OCI-LY7 (cell line): ENCODE measurements around the gene CIZ1. TPM values are rescaled to one million over a fixed set of nuclear protein-coding genes. Genes with fewer than 3 reads are reported as not detected.
A peak's percentile ranks its signal among the peaks of the same experiment; 100 is the strongest.

ENCODE experiments used
- BruUV-seq: library from RNA; stranded (reverse); fragments of 400-500 nt; replicated peaks from 2 replicates; lab custom pipeline; 2021; lab: Mats Ljungman, UMichigan
- CTCF ChIA-PET: fragments of 300-600 bp; sonication (Branson Sonifier 250); formaldehyde crosslinking; loops from one replicate; lab custom pipeline; 2022; ENCODE audit warnings: antibody characterized with exemption; ENCODE audit not compliant: unreplicated experiment; lab: Charles Lee
- POLR2A ChIA-PET: fragments of 300-600 bp; sonication (Branson Sonifier 250); formaldehyde crosslinking; loops from one replicate; lab custom pipeline; 2022; ENCODE audit warnings: antibody characterized with exemption; lab: Charles Lee
- DNase-seq: peaks from one replicate; pipeline ENCODE4 v3.0.0-alpha.2; 2015; ENCODE audit warnings: low spot score
- H2AFZ ChIP-seq: fragments of 200-600 bp; sonication (generic), shearing (Covaris generic); 2 replicates; pipeline ENCODE4 v1.6.1; 2014; ENCODE audit warnings: mild to moderate bottlenecking, antibody characterized with exemption, low read length, moderate library complexity
- H3K27ac ChIP-seq: fragments of 200-600 bp; sonication (generic); 2 replicates; pipeline ENCODE4 v1.5.1; 2014; ENCODE audit warnings: mixed run types, low read depth, mild to moderate bottlenecking, moderate library complexity, low read length, inconsistent platforms; ENCODE audit not compliant: poor library complexity, severe bottlenecking
- H3K36me3 ChIP-seq: fragments of 200-600 bp; sonication (generic); 2 replicates; pipeline ENCODE4 v1.6.1; 2014; ENCODE audit warnings: mild to moderate bottlenecking, antibody characterized with exemption, low read length, moderate library complexity, mixed read lengths; ENCODE audit not compliant: insufficient read depth
- H3K4me1 ChIP-seq: fragments of 200-600 bp; sonication (generic); 2 replicates; pipeline ENCODE4 v1.5.1; 2014; ENCODE audit warnings: mild to moderate bottlenecking, low read length; ENCODE audit not compliant: insufficient read depth, poor library complexity, severe bottlenecking
- H3K4me2 ChIP-seq: fragments of 200-600 bp; sonication (generic); 2 replicates; pipeline ENCODE4 v1.6.1; 2014; ENCODE audit warnings: mild to moderate bottlenecking, low read length
- H3K4me3 ChIP-seq: fragments of 200-600 bp; sonication (generic); 2 replicates; pipeline ENCODE4 v1.5.1; 2014; ENCODE audit warnings: mild to moderate bottlenecking, low read depth, low read length; ENCODE audit not compliant: poor library complexity, severe bottlenecking
- H3K79me2 ChIP-seq: fragments of 200-600 bp; sonication (generic); 2 replicates; pipeline ENCODE4 v1.6.1; 2016; ENCODE audit warnings: low read depth, mild to moderate bottlenecking, low read length, moderate library complexity, mixed read lengths; ENCODE audit not compliant: insufficient read depth
- H3K9me2 ChIP-seq: fragments of 200-600 bp; sonication (generic); 2 replicates; pipeline ENCODE4 v1.6.1; 2016; ENCODE audit warnings: mild to moderate bottlenecking, low read length, mixed read lengths; ENCODE audit not compliant: insufficient read depth
- H3K9me3 ChIP-seq: fragments of 200-600 bp; sonication (generic); 2 replicates; pipeline ENCODE4 v1.6.1; 2014; ENCODE audit warnings: mild to moderate bottlenecking, mixed run types, low read length, mixed read lengths
- H4K20me1 ChIP-seq: fragments of 200-600 bp; sonication (generic); 2 replicates; pipeline ENCODE4 v1.6.1; 2014; ENCODE audit warnings: mild to moderate bottlenecking, antibody characterized with exemption, low read length, moderate library complexity, mixed read lengths; ENCODE audit not compliant: insufficient read depth
- EZH2phosphoT487 ChIP-seq: fragments of 200-600 bp; sonication (generic); IDR thresholded peaks from 2 replicates; pipeline ENCODE4 v1.6.1; 2018; ENCODE audit warnings: low read depth, borderline replicate concordance, mild to moderate bottlenecking, mixed run types, antibody characterized with exemption, low read length, moderate library complexity, mixed read lengths
- intact Hi-C: fragments of 100-400 bp; cut with micrococcal nuclease; formaldehyde crosslinking; loops from one replicate; pipeline ENCODE4 v1.10.0; 2022; ENCODE audit not compliant: unreplicated experiment
- total RNA-seq, 2 experiments: library from RNA; depleted of rRNA in 1 of 2; stranded (reverse); fragments of >200 nt in 1 of 2; shearing (Covaris generic) in 1 of 2; gene quantifications; 2 replicates each; pipeline ENCODE4 v1.2.3, GENCODE V29; 2014 to 2022
- TF ChIP-seq, protein P1 (sequence below): fragments of 200-600 bp; sonication (generic); conservative IDR thresholded peaks from 2 replicates; pipeline ENCODE4 v1.5.1; 2014; ENCODE audit warnings: mild to moderate bottlenecking, antibody characterized with exemption, low read length, moderate library complexity, mixed read lengths

Gene CIZ1
- total RNA-seq, 2 experiments from 2014 or later, result 45.4 to 121 TPM

DNA sequence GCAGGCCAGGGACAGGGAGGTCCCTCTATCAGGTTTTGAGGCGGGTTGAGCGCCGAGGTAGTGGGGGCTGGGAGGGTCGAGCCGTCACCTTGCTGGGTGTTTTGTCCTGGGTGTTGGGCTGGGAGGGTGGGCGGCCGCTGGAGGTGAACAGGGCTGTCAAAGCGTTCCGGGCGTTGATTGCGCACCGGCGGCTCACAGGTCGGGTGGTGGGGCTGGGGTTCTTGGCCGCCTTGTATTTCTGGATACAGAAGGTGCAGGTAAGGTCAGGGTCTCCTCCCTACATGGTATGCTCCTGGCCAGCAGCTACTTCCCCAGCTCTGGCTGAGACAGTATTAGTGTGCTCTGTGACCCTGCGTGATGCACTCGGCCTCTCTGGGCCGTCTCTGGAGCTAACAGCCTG, 25.2 kb downstream of the CIZ1 start:
- Histone ChIP-seq H4K20me1 (no peaks in the 10 kb centered on the region), H3K36me3 (peaks cover 77% of the 10 kb centered on the region), H3K4me2 (no peak overlapping the region), H3K4me1 (peaks cover 3% of the 10 kb centered on the region), H3K9me3 (no peaks in the 10 kb centered on the region), H3K79me2 (peaks cover under 1% of the 10 kb centered on the region; the same call in 1 of the 2 replicates), H3K4me3 (no peak overlapping the region), H2AFZ (no peak overlapping the region), H3K9me2 (no peaks in the 10 kb centered on the region), H3K27ac (no peak overlapping the region)
- ChIA-PET POLR2A (no interaction called here), CTCF (no interaction called here)
- TSS peak; percentile 48 for BruUV-seq
- no peak for DNase-seq
- TF ChIP-seq, protein P1, sequence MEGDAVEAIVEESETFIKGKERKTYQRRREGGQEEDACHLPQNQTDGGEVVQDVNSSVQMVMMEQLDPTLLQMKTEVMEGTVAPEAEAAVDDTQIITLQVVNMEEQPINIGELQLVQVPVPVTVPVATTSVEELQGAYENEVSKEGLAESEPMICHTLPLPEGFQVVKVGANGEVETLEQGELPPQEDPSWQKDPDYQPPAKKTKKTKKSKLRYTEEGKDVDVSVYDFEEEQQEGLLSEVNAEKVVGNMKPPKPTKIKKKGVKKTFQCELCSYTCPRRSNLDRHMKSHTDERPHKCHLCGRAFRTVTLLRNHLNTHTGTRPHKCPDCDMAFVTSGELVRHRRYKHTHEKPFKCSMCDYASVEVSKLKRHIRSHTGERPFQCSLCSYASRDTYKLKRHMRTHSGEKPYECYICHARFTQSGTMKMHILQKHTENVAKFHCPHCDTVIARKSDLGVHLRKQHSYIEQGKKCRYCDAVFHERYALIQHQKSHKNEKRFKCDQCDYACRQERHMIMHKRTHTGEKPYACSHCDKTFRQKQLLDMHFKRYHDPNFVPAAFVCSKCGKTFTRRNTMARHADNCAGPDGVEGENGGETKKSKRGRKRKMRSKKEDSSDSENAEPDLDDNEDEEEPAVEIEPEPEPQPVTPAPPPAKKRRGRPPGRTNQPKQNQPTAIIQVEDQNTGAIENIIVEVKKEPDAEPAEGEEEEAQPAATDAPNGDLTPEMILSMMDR, result no peak
- no peak for TF ChIP-seq EZH2phosphoT487
- intact Hi-C loops, result no loop called here

DNA sequence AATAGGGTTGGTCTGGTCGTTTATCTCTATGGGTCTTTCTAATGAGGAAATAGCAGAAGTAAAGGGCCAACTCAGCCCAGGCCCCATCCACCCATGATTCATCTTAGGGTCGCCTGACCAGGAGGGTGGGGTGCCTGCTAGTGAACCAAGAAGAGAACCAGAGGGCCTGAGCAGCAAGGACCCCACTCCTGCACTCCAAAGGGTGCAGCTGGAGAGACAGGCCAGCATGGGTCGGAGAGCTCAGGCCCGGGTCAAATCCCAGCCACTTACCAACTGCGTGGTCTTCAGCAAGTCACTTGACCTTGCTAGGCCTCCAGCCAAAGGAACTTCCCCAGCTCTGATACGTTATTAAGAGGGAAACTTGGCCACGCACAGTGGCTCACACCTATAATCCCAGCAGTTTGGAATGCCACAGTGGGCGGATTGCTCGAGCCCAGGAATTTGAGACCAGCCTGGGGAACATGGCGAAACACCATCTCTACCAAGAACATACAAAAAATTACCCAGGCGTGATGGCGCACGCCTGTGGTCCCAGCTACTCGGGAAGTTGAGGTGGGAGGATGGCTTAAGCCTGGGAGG, 27.0 kb downstream of the CIZ1 start:
- intact Hi-C loops, result no loop called here
- H4K20me1 ChIP-seq, result no peaks in the 10 kb centered on the region
- CTCF ChIA-PET, result no interaction called here
- no peaks in the 10 kb centered on the region for H3K9me3 ChIP-seq
- H3K27ac ChIP-seq, result no peak overlapping the region
- H3K36me3 ChIP-seq, result peaks cover 66% of the 10 kb centered on the region
- TF ChIP-seq, protein P1, result no peak
- no peak for TF ChIP-seq EZH2phosphoT487
- no TSS peak for BruUV-seq
- no peak overlapping the region for H2AFZ ChIP-seq
- no peak overlapping the region for H3K4me3 ChIP-seq
- DNase-seq, result no peak
- H3K79me2 ChIP-seq, result peaks cover 4% of the 10 kb centered on the region; the same call in 1 of the 2 replicates
- H3K9me2 ChIP-seq, result no peaks in the 10 kb centered on the region
- no peak overlapping the region for H3K4me2 ChIP-seq
- POLR2A ChIA-PET, result no interaction called here
- H3K4me1 ChIP-seq, result peaks cover 12% of the 10 kb centered on the region
